Fibroblast of the conjunctiva (primary cell): ENCODE results near the gene TNK1.
"Not testable (repeated sequence)": the region's sequence is repeated elsewhere in the genome, so short reads cannot be mapped to it uniquely, and the experiment has no call there.

Experiments
- DNase-seq: peaks from one replicate; pipeline ENCODE4 v3.0.0-alpha.2; 2010; ENCODE audit warnings: low read depth

The TNK1 gene

GRCh38 chr17:7380855-7381683 lies at the start of gene TNK1:
TSS of gene TNK1 (plus strand) at chr17:7381089. CDS start at chr17:7382927, 1,838 bp downstream.
- no peak for DNase-seq

GRCh38 chr17:7332111-7332510 lies 48.8 kb upstream of the TNK1 start:
- no peak for DNase-seq

- not testable (repeated sequence) for DNase-seq
These were observed 48.3 kb upstream of the TNK1 start for GRCh38 chr17:7332600-7333069.

- no peak for DNase-seq
These were observed 45.9 kb upstream of the TNK1 start for GRCh38 chr17:7334938-7335538.

- DNase-seq: not testable (repeated sequence)
These were observed 45.1 kb upstream of the TNK1 start for GRCh38 chr17:7335765-7336164.

- DNase-seq: no peak
These were observed 44.4 kb upstream of the TNK1 start, which contains the start of gene ACAP1 for GRCh38 chr17:7336240-7337175. TSS of gene ACAP1 (plus strand) at chr17:7336529. CDS start at chr17:7336735, 206 bp downstream.

- not testable (repeated sequence) for DNase-seq
These were observed 43.3 kb upstream of the TNK1 start for GRCh38 chr17:7337600-7337999.

- no peak for DNase-seq
These were observed 40.7 kb upstream of the TNK1 start for GRCh38 chr17:7340179-7340578.

GRCh38 chr17:7341842-7342241 lies 39.0 kb upstream of the TNK1 start:
- no peak for DNase-seq

GRCh38 chr17:7343250-7343649 lies 37.6 kb upstream of the TNK1 start:
- DNase-seq: no peak

GRCh38 chr17:7346761-7347614 lies 33.9 kb upstream of the TNK1 start:
- DNase-seq: no peak

GRCh38 chr17:7347630-7348477 lies 33.0 kb upstream of the TNK1 start:
- no peak for DNase-seq

- no peak for DNase-seq
These were observed 32.2 kb upstream of the TNK1 start for GRCh38 chr17:7348478-7349242.

GRCh38 chr17:7351665-7352502 lies 29.0 kb upstream of the TNK1 start, which contains the start of gene KCTD11:
TSS of gene KCTD11 (plus strand) at chr17:7352162.
- DNase-seq: peak; percentile 72

- no peak for DNase-seq
These were observed 28.4 kb upstream of the TNK1 start for GRCh38 chr17:7352503-7352889.

GRCh38 chr17:7352910-7353635 lies 27.8 kb upstream of the TNK1 start:
- no peak for DNase-seq

GRCh38 chr17:7354262-7354843 lies 26.5 kb upstream of the TNK1 start:
- DNase-seq: no peak
